Subcutaneous abdominal adipose tissue (tissue), 5 donors: Measurements from ENCODE around the gene CFAP221.

Experiments used
- H3K27ac ChIP-seq: one replicate; pipeline ENCODE4 v1.7.0; 2013; ENCODE audit warnings: low read depth, mild to moderate bottlenecking, inconsistent platforms, low read length, moderate library complexity
- H3K27me3 ChIP-seq, 5 donors: one replicate each; pipeline ENCODE4 v1.7.0; 2013; ENCODE audit warnings: low read length in 5 of 5, inconsistent platforms in 1 of 5; ENCODE audit not compliant: control insufficient read depth in 5 of 5, insufficient read depth in 4 of 5
- H3K36me3 ChIP-seq, 5 donors: one replicate each; pipeline ENCODE4 v1.7.0; 2013; ENCODE audit warnings: low read length in 5 of 5; ENCODE audit not compliant: control insufficient read depth in 5 of 5, insufficient read depth in 5 of 5
- H3K4me1 ChIP-seq, 5 donors: one replicate each; pipeline ENCODE4 v1.7.0; 2013; ENCODE audit warnings: low read length in 5 of 5, mild to moderate bottlenecking in 3 of 5, moderate library complexity in 1 of 5; ENCODE audit not compliant: control insufficient read depth in 5 of 5, insufficient read depth in 5 of 5
- H3K4me3 ChIP-seq, 5 donors: one replicate each; pipeline ENCODE4 v1.7.0; 2013; ENCODE audit warnings: low read length in 5 of 5, low read depth in 1 of 5
- H3K9ac ChIP-seq, 5 donors: one replicate each; pipeline ENCODE4 v1.7.0; 2013; ENCODE audit warnings: low read length in 5 of 5, mild to moderate bottlenecking in 4 of 5, moderate library complexity in 3 of 5
- H3K9me3 ChIP-seq, 5 donors: one replicate each; pipeline ENCODE4 v1.7.0; 2013; ENCODE audit warnings: low read length in 5 of 5; ENCODE audit not compliant: control insufficient read depth in 5 of 5
- donor health status: healthy.
- donor health status: healthy.
- donor health status: healthy.
- donor health status: healthy.
- donor health status: healthy.

Gene CFAP221

GRCh38 chr2:119519057-119519408, 25.2 kb upstream of the CFAP221 start:
- Histone ChIP-seq H3K4me1 (peaks cover 0 to 6% (median 3%) of the 10 kb centered on the region in 5 donors), H3K4me3 (no peak overlapping the region), H3K9ac (no peak overlapping the region), H3K27me3 (peaks cover 0 to 19% (median 16%) of the 10 kb centered on the region in 5 donors), H3K36me3 (no peaks in the 10 kb centered on the region), H3K9me3 (no peaks in the 10 kb centered on the region), H3K27ac (no peak overlapping the region)

- H3K4me3 ChIP-seq: no peak overlapping the region
Observed at GRCh38 chr2:119520696-119521432, 23.4 kb upstream of the CFAP221 start.

DNA sequence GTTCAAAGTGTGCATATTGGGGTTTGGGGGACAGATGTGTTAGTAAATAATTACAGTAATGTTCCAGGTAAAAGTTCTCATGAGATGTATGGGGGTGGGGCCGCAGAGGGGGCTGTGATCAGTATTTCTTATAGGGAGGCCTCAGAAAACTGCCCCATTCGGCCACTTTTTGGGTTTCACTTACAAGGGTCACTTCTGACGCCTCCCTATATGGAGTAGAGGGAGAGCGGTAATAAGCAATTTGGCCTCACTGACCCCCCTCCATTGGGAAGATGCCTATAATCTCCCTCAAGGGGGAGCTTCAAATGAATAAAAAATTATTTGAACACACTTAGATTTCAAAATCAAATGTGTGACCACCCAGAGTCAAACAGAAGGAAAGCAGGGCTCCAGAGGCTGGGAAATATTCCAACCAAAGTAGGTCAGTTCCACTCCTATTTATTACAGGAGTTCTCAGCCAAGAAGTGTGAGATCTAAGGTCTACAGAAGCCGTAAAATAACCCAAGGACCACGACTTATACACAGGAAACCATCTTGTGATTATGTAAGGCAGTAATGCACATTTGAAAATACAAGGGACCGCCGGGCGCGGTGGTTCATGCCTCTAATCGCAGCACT, 22.7 kb upstream of the CFAP221 start:
- peaks cover 0 to 6% (median 3%) of the 10 kb centered on the region in 5 donors for H3K4me1 ChIP-seq
- H3K27ac ChIP-seq: no peak overlapping the region
- H3K36me3 ChIP-seq: no peaks in the 10 kb centered on the region
- no peak overlapping the region for H3K9ac ChIP-seq
- no peak overlapping the region for H3K4me3 ChIP-seq
- H3K9me3 ChIP-seq: no peaks in the 10 kb centered on the region
- H3K27me3 ChIP-seq: peaks cover 0 to 32% (median 24%) of the 10 kb centered on the region in 5 donors

More at GRCh38 chr2:119520696-119521432, 23.4 kb upstream of the CFAP221 start:
- H3K4me1 ChIP-seq: peaks cover 0 to 6% (median 3%) of the 10 kb centered on the region in 5 donors
- no peaks in the 10 kb centered on the region for H3K36me3 ChIP-seq
- no peak overlapping the region for H3K9ac ChIP-seq
- peaks cover 0 to 32% (median 24%) of the 10 kb centered on the region in 5 donors for H3K27me3 ChIP-seq
- no peak overlapping the region for H3K27ac ChIP-seq
- no peaks in the 10 kb centered on the region for H3K9me3 ChIP-seq

GRCh38 chr2:119522671-119523070, 21.6 kb upstream of the CFAP221 start:
- Histone ChIP-seq H3K36me3 (no peaks in the 10 kb centered on the region), H3K4me1 (peaks cover 0 to 6% (median 3%) of the 10 kb centered on the region in 5 donors), H3K4me3 (no peak overlapping the region), H3K9me3 (no peaks in the 10 kb centered on the region), H3K9ac (no peak overlapping the region), H3K27me3 (peaks cover 0 to 34% (median 24%) of the 10 kb centered on the region in 5 donors), H3K27ac (no peak overlapping the region)

DNA sequence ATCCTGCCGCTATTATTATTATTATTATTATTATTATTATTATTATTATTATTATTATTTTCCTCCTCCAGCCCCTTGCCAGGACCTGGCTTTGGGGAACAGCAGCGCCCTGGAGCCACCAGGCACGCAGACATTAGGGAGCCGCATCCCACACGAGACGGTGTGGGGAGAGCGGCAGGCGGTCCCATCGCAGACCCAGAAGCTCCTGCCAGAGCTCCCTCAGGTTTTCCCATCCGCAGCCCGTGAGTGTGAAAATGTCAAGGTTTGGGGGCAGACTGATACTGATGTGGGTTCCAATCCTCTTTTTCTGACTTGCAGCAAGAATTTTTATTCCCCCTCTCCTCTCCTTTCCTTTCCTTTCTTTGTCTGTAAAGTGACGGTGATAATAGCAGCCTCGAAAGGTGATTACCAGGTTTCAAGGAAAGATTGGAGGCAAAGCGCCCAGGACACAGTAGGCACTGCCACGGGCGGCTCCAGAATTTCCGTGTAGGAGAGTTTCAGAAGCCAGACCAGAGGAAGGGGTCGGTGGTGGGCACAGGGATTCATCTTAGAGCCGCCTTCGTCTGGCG, 20.8 kb upstream of the CFAP221 start:
- no peak overlapping the region for H3K4me3 ChIP-seq
- no peak overlapping the region for H3K27ac ChIP-seq
- no peaks in the 10 kb centered on the region for H3K9me3 ChIP-seq
- no peak overlapping the region for H3K9ac ChIP-seq
- H3K4me1 ChIP-seq: peaks cover 0 to 6% (median 3%) of the 10 kb centered on the region in 5 donors
- no peaks in the 10 kb centered on the region for H3K36me3 ChIP-seq
- peaks cover 0 to 34% (median 23%) of the 10 kb centered on the region in 5 donors for H3K27me3 ChIP-seq

DNA sequence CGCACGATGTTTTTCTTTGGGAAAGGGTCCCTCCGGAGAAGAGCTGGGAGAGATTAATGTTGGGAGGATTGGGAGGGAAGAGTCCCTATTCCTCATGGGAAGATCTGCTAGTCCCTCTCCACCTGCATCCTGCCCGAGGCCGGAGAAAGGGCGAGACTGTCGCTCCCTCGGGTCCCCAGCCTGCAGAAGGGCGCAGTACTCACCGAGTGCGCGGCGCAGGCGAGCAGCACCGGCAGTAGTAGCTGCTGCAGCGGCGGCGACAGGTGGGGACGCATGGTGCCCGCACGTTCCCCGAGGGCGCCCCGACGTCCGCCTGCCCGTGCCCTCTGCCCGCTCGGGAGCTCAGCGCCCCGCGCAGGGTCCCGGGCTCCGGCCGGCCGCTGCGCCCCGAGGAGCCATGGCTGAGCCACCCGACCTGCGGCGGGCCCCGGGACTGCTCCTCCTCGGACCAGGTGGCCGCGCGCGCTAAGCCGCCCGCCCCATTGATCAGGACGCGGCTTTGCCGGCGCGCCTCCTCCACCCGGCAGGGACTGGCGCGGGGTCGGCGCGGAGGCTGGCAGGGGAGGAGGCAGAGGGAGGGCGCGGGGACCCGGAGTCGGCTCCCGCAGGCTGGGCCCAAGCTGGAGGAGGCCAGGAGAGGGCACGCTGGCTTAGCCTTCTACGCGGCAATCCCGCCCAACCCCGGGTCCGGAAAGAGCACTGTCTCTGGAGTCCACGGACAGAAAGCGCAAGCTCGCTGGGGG, 20.1 kb upstream of the CFAP221 start, which contains the start of gene SCTR:
TSS of gene SCTR (minus strand) at position 532 of the 743 bp plus-strand sequence. CDS start at position 275, 257 bp downstream.
- H3K4me1 ChIP-seq: peaks cover 0 to 6% (median 3%) of the 10 kb centered on the region in 5 donors
- H3K27me3 ChIP-seq: peaks cover 0 to 34% (median 23%) of the 10 kb centered on the region in 5 donors
- no peak within 1 kb of the TSS for H3K27ac ChIP-seq
- no peaks in the 10 kb centered on the region for H3K36me3 ChIP-seq
- no peak within 1 kb of the TSS for H3K4me3 ChIP-seq
- no peaks in the 10 kb centered on the region for H3K9me3 ChIP-seq
- no peak within 1 kb of the TSS for H3K9ac ChIP-seq

- Histone ChIP-seq H3K27ac (no peak overlapping the region), H3K4me3 (no peak overlapping the region), H3K9me3 (no peaks in the 10 kb centered on the region), H3K36me3 (no peaks in the 10 kb centered on the region), H3K27me3 (peaks cover 0 to 34% (median 23%) of the 10 kb centered on the region in 5 donors), H3K9ac (no peak overlapping the region), H3K4me1 (peaks cover 0 to 6% (median 3%) of the 10 kb centered on the region in 5 donors)
Observed at GRCh38 chr2:119525614-119526013, 18.6 kb upstream of the CFAP221 start.

DNA sequence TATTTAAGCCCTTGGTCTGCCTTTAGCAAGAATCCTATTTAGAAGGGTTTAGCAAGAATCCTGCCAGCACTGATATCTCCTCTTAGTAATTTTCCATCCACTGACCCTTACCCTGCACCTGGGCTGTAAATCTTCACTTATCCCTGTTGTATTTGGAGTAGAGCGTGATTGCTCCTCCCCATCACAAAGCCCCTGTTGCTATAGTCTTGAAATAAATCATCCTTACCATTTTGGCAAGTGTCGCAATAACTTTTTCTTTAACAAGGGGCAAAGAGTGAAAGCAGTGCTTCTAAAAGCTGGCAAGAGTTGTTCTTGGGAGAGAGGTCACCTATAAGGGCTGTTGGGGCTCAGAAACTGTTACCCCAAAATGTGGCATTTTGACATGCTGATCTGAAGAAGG, 16.2 kb upstream of the CFAP221 start:
- H3K27ac ChIP-seq: no peak overlapping the region
- H3K27me3 ChIP-seq: peaks cover 0 to 26% (median 17%) of the 10 kb centered on the region in 5 donors
- no peak overlapping the region for H3K9ac ChIP-seq
- H3K36me3 ChIP-seq: no peaks in the 10 kb centered on the region
- peaks cover under 1 to 5% (median under 1%) of the 10 kb centered on the region in 5 donors for H3K9me3 ChIP-seq
- peaks cover 0 to 6% (median 3%) of the 10 kb centered on the region in 5 donors for H3K4me1 ChIP-seq
- H3K4me3 ChIP-seq: no peak overlapping the region

DNA sequence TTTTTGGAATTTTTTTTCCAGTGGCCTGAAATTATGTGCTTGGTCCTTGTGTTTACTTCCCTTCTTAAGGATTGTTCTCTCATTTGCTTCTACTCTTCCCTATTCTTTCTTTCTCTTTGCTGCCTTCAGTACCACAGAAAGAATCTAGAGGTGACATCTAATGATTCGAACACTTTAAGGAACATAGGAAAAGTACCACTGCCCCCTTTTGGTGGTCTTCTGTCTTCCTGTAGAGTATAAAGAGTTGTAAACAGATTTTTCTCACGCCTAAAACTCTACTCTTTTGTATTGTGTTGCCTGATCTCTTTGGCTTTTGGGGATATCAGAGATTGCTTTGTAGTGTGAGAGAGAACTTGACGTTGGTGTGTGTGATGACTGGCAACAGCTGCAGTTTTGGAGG, 13.0 kb upstream of the CFAP221 start:
- Histone ChIP-seq H3K27ac (no peak overlapping the region), H3K27me3 (peaks cover 0 to 4% (median 2%) of the 10 kb centered on the region in 5 donors), H3K9me3 (peaks cover 4 to 26% (median 12%) of the 10 kb centered on the region in 5 donors), H3K36me3 (no peaks in the 10 kb centered on the region), H3K4me1 (no peaks in the 10 kb centered on the region), H3K9ac (no peak overlapping the region), H3K4me3 (no peak overlapping the region)
